Body of pancreas (tissue), 4 donors: ENCODE results near the gene EEFSEC.

Source experiments
- POLR2A ChIP-seq, 3 donors: fragments of 450-650 bp; IDR thresholded peaks; one replicate each; pipeline ENCODE4 v1.6.1; 2016; ENCODE audit warnings: antibody characterized with exemption in 3 of 3, mild to moderate bottlenecking in 2 of 3
- TF ChIP-seq, protein P1 (sequence below), 7 experiments: fragments of 450-650 bp in 4 of 7; fragments of 200-600 bp in 3 of 7; sonication (generic) in 3 of 7; IDR thresholded peaks; one replicate each; pipeline ENCODE4 v1.5.1; 2016 to 2019; ENCODE audit warnings: antibody characterized with exemption in 7 of 7

DNA sequence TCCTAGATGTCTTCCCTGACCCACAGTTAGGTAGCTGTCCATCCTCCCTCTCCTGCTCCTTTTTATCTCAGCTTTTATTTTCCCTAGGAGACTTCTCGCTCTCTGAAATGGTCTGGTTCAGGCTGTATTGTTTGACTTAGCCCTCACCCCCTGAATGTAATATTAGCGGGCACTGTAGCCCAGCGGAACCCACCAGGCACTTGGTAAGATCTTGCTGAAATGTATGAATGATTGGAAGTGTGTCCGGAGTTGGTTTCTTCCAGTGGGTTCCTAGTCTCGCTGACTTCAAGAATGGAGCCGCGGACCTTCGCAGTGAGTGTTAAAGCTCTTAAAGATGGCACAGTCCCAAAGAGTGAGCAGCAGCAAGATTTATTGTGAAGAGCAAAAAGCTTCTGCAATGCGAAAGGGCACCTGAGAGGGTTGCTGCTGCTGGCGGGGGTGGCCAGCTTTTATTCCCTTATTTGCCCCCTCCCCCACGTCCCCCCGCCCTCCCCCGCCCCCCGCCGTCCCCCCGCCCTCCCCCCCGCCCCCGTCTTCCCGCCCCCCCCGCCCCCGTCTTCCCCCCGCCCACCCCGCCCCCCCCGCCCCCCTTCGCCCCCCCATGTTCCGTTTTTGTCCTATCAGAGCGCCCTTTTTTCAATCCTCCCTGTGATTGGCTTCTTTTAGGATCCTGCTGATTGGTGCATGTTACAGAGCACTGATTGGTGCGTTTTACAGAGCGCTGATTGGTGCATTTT, 694 bp upstream of the EEFSEC start:
- TF ChIP-seq, protein P1, sequence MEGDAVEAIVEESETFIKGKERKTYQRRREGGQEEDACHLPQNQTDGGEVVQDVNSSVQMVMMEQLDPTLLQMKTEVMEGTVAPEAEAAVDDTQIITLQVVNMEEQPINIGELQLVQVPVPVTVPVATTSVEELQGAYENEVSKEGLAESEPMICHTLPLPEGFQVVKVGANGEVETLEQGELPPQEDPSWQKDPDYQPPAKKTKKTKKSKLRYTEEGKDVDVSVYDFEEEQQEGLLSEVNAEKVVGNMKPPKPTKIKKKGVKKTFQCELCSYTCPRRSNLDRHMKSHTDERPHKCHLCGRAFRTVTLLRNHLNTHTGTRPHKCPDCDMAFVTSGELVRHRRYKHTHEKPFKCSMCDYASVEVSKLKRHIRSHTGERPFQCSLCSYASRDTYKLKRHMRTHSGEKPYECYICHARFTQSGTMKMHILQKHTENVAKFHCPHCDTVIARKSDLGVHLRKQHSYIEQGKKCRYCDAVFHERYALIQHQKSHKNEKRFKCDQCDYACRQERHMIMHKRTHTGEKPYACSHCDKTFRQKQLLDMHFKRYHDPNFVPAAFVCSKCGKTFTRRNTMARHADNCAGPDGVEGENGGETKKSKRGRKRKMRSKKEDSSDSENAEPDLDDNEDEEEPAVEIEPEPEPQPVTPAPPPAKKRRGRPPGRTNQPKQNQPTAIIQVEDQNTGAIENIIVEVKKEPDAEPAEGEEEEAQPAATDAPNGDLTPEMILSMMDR (IDR thresholded peaks at IDR 0.05), result no peak
- TF ChIP-seq POLR2A (IDR thresholded peaks at IDR 0.05), result no peak
